GM23338 (cell line): ENCODE data around the gene ADCYAP1R1. TPM values are rescaled to one million over a fixed set of nuclear protein-coding genes. Genes with fewer than 3 reads are reported as not detected.

Source experiments
- ATAC-seq: fragments of 200-7000 bp; cut with Tn5 transposase; 3 replicates; pipeline ENCODE4 v1.9.1; 2020
- DNase-seq: peaks from one replicate; pipeline ENCODE4 v3.0.0-alpha.2; 2015; ENCODE audit warnings: low spot score
- H2AFZ ChIP-seq: fragments of 200-600 bp; sonication (generic); 2 replicates; pipeline ENCODE4 v1.8.0; 2016; ENCODE audit warnings: antibody characterized with exemption, mild to moderate bottlenecking, moderate library complexity
- H3F3A ChIP-seq: fragments of 200-600 bp; sonication (generic); replicated peaks from 2 replicates; pipeline ENCODE4 v1.8.0; 2017; ENCODE audit warnings: antibody characterized with exemption, mixed run types, low read depth
- H3K27ac ChIP-seq: fragments of 200-600 bp; sonication (generic); 2 replicates; pipeline ENCODE4 v1.6.1; 2016; ENCODE audit warnings: low read depth
- H3K27me3 ChIP-seq: fragments of 200-600 bp; sonication (generic); 2 replicates; pipeline ENCODE4 v1.8.0; 2016; ENCODE audit warnings: mild to moderate bottlenecking, mixed run types, moderate library complexity; ENCODE audit not compliant: insufficient read depth
- H3K36me3 ChIP-seq: fragments of 200-600 bp; sonication (generic); 2 replicates; pipeline ENCODE4 v1.8.0; 2016; ENCODE audit warnings: mild to moderate bottlenecking; ENCODE audit not compliant: insufficient read depth
- H3K4me1 ChIP-seq: fragments of 200-600 bp; sonication (generic); 2 replicates; pipeline ENCODE4 v1.8.0; 2016; ENCODE audit warnings: mild to moderate bottlenecking, moderate library complexity; ENCODE audit not compliant: insufficient read depth
- H3K4me2 ChIP-seq: fragments of 200-600 bp; sonication (generic); 2 replicates; pipeline ENCODE4 v1.7.1; 2017; ENCODE audit warnings: mixed run types
- H3K4me3 ChIP-seq: fragments of 200-600 bp; sonication (generic); 2 replicates; pipeline ENCODE4 v1.6.1; 2016; ENCODE audit warnings: mixed run types
- H3K79me2 ChIP-seq: fragments of 200-600 bp; sonication (generic); replicated peaks from 2 replicates; pipeline ENCODE4 v1.8.0; 2017; ENCODE audit warnings: mild to moderate bottlenecking; ENCODE audit not compliant: insufficient read depth
- H3K9me2 ChIP-seq: fragments of 200-600 bp; sonication (generic); 2 replicates; pipeline ENCODE4 v1.8.0; 2017; ENCODE audit not compliant: insufficient read depth
- H4K20me1 ChIP-seq: fragments of 200-600 bp; sonication (generic); replicated peaks from 2 replicates; pipeline ENCODE4 v1.8.0; 2017; ENCODE audit warnings: mild to moderate bottlenecking; ENCODE audit not compliant: insufficient read depth
- H3K27ac Mint-ChIP-seq: 2 replicates; pipeline ENCODE4 v1.8.0; 2020; ENCODE audit warnings: inconsistent platforms, mild to moderate bottlenecking, moderate library complexity, mixed read lengths
- H3K27me3 Mint-ChIP-seq: 3 replicates; pipeline ENCODE4 v1.8.0; 2022; ENCODE audit warnings: low read depth, mild to moderate bottlenecking, moderate library complexity, mixed read lengths, inconsistent platforms; ENCODE audit not compliant: insufficient read depth, poor library complexity
- H3K36me3 Mint-ChIP-seq: 3 replicates; pipeline ENCODE4 v1.8.0; 2021; ENCODE audit warnings: low read depth, mild to moderate bottlenecking, inconsistent platforms, moderate library complexity, mixed read lengths
- H3K4me1 Mint-ChIP-seq: 3 replicates; pipeline ENCODE4 v1.8.0; 2020; ENCODE audit warnings: mild to moderate bottlenecking, inconsistent platforms, mixed read lengths
- H3K4me3 Mint-ChIP-seq: 3 replicates; pipeline ENCODE4 v1.8.0; 2021; ENCODE audit warnings: moderate library complexity, mild to moderate bottlenecking, inconsistent platforms, mixed read lengths
- H3K9me3 Mint-ChIP-seq: 3 replicates; pipeline ENCODE4 v1.8.0; 2020; ENCODE audit warnings: moderate library complexity, mild to moderate bottlenecking, inconsistent platforms, mixed read lengths
- CREB1 ChIP-seq: fragments of 250-450 bp; sonication (Bioruptor Pico); IDR thresholded peaks from 2 replicates; pipeline ENCODE4 v1.5.0; 2020; ENCODE audit warnings: low read depth, mild to moderate bottlenecking, moderate library complexity
- ETS1 ChIP-seq: IDR thresholded peaks from 2 replicates; pipeline ENCODE4 v1.6.1; 2016; ENCODE audit warnings: antibody characterized with exemption
- EZH2 ChIP-seq: fragments of 200-600 bp; sonication (generic); IDR thresholded peaks from one replicate; pipeline ENCODE4 v1.8.0; 2017; ENCODE audit warnings: antibody characterized with exemption, mild to moderate bottlenecking, low read depth; ENCODE audit not compliant: unreplicated experiment
- POLR2AphosphoS5 ChIP-seq: IDR thresholded peaks from 2 replicates; pipeline ENCODE4 v1.6.1; 2016; ENCODE audit warnings: antibody characterized with exemption, low read depth
- STAT1 ChIP-seq: IDR thresholded peaks from one replicate; pipeline ENCODE4 v1.6.1; 2016; ENCODE audit warnings: antibody characterized with exemption; ENCODE audit not compliant: unreplicated experiment
- ZNF114 ChIP-seq: fragments of 250-450 bp; sonication (Bioruptor Pico); IDR thresholded peaks from 2 replicates; pipeline ENCODE4 v1.5.0; 2020; ENCODE audit warnings: mild to moderate bottlenecking, moderate library complexity
- ZNF331 ChIP-seq: fragments of 250-450 bp; sonication (Bioruptor Pico); IDR thresholded peaks from 2 replicates; pipeline ENCODE4 v1.5.0; 2020; ENCODE audit warnings: low read depth, mild to moderate bottlenecking, moderate library complexity
- ZNF462 ChIP-seq: fragments of 250-450 bp; sonication (Bioruptor Pico); IDR thresholded peaks from 2 replicates; pipeline ENCODE4 v1.5.0; 2020; ENCODE audit warnings: mild to moderate bottlenecking, moderate library complexity
- polyA plus RNA-seq: library from polyadenylated mRNA; unstranded; fragments of >200 nt; fragmentation: Nextera tagmentation; extraction: Ambion mirVana; gene quantifications from 2 replicates; pipeline ENCODE4 v1.2.1, GENCODE V29; 2016
- total RNA-seq: library from RNA; depleted of rRNA; stranded (reverse); fragments of >200 nt; shearing (Covaris generic); gene quantifications from 2 replicates; pipeline ENCODE4 v1.2.3, GENCODE V29; 2014
- TF ChIP-seq, protein P1 (sequence below), 2 experiments: fragments of 200-600 bp in 1 of 2; sonication (generic) in 1 of 2; conservative IDR thresholded peaks; 2 replicates each; pipeline versions ENCODE4 v1.5.1 to v1.6.1; 2016 to 2017; ENCODE audit warnings: antibody characterized with exemption in 2 of 2, low read depth in 2 of 2, mild to moderate bottlenecking in 2 of 2, moderate library complexity in 1 of 2
- TF ChIP-seq, protein P2 (sequence below): IDR thresholded peaks from one replicate; pipeline ENCODE4 v1.6.1; 2018; ENCODE audit warnings: antibody characterized with exemption; ENCODE audit not compliant: unreplicated experiment

The ADCYAP1R1 gene
- total and polyA plus RNA-seq, 2 experiments from 2014 or later: 1.8 to 10.6 TPM

- H3F3A ChIP-seq: no peaks in the 10 kb centered on the region
- no peaks in the 10 kb centered on the region for H3K79me2 ChIP-seq
- Mint-ChIP-seq H3K27ac (no peak overlapping the region), H3K9me3 (no peaks in the 10 kb centered on the region), H3K4me1 (no peaks in the 10 kb centered on the region; the same call in 2 of the 3 replicates), H3K36me3 (peaks cover 3% of the 10 kb centered on the region; the same call in 1 of the 3 replicates), H3K27me3 (no peaks in the 10 kb centered on the region), H3K4me3 (no peak overlapping the region)
- DNase-seq (no peak), ATAC-seq (no peak)
- no peak overlapping the region for H3K4me3 ChIP-seq
- peaks cover 2% of the 10 kb centered on the region; the same call in 1 of the 2 replicates for H3K9me2 ChIP-seq
- H3K4me1 ChIP-seq: no peaks in the 10 kb centered on the region
- no peaks in the 10 kb centered on the region for H3K27me3 ChIP-seq
- no peak overlapping the region for H3K27ac ChIP-seq
- TF ChIP-seq ZNF114 (CRISPR knock-in tag): no peak
- no peak for TF ChIP-seq EZH2
- no peak for TF ChIP-seq ETS1
- no peak for TF ChIP-seq ZNF462 (CRISPR knock-in tag)
- TF ChIP-seq, protein P1, sequence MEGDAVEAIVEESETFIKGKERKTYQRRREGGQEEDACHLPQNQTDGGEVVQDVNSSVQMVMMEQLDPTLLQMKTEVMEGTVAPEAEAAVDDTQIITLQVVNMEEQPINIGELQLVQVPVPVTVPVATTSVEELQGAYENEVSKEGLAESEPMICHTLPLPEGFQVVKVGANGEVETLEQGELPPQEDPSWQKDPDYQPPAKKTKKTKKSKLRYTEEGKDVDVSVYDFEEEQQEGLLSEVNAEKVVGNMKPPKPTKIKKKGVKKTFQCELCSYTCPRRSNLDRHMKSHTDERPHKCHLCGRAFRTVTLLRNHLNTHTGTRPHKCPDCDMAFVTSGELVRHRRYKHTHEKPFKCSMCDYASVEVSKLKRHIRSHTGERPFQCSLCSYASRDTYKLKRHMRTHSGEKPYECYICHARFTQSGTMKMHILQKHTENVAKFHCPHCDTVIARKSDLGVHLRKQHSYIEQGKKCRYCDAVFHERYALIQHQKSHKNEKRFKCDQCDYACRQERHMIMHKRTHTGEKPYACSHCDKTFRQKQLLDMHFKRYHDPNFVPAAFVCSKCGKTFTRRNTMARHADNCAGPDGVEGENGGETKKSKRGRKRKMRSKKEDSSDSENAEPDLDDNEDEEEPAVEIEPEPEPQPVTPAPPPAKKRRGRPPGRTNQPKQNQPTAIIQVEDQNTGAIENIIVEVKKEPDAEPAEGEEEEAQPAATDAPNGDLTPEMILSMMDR (conservative IDR thresholded peaks at IDR 0.05; ENCODE audit: low read depth in 2 of 2): no peak
- TF ChIP-seq, protein P2, sequence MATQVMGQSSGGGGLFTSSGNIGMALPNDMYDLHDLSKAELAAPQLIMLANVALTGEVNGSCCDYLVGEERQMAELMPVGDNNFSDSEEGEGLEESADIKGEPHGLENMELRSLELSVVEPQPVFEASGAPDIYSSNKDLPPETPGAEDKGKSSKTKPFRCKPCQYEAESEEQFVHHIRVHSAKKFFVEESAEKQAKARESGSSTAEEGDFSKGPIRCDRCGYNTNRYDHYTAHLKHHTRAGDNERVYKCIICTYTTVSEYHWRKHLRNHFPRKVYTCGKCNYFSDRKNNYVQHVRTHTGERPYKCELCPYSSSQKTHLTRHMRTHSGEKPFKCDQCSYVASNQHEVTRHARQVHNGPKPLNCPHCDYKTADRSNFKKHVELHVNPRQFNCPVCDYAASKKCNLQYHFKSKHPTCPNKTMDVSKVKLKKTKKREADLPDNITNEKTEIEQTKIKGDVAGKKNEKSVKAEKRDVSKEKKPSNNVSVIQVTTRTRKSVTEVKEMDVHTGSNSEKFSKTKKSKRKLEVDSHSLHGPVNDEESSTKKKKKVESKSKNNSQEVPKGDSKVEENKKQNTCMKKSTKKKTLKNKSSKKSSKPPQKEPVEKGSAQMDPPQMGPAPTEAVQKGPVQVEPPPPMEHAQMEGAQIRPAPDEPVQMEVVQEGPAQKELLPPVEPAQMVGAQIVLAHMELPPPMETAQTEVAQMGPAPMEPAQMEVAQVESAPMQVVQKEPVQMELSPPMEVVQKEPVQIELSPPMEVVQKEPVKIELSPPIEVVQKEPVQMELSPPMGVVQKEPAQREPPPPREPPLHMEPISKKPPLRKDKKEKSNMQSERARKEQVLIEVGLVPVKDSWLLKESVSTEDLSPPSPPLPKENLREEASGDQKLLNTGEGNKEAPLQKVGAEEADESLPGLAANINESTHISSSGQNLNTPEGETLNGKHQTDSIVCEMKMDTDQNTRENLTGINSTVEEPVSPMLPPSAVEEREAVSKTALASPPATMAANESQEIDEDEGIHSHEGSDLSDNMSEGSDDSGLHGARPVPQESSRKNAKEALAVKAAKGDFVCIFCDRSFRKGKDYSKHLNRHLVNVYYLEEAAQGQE: no peak
- no peak for TF ChIP-seq CREB1
- no peak for TF ChIP-seq POLR2AphosphoS5
- no peak for TF ChIP-seq ZNF331 (CRISPR knock-in tag)
- TF ChIP-seq STAT1: no peak
- H3K36me3 ChIP-seq: no peaks in the 10 kb centered on the region
- no peaks in the 10 kb centered on the region for H4K20me1 ChIP-seq
- H2AFZ ChIP-seq: no peak overlapping the region
- no peak overlapping the region for H3K4me2 ChIP-seq
These were observed 54.4 kb downstream of the ADCYAP1R1 start for GRCh38 chr7:31106303-31107105.
